NK-92 treated with Interleukin-12 subunit alpha and Interleukin-12 subunit beta, amount 100 ng/mL, for 24 hours (cell line): ENCODE results near the gene HABP2.

Experiments
- DNase-seq: peaks from one replicate; lab custom pipeline; 2025; lab: John Stamatoyannopoulos, UW

The HABP2 gene

DNA sequence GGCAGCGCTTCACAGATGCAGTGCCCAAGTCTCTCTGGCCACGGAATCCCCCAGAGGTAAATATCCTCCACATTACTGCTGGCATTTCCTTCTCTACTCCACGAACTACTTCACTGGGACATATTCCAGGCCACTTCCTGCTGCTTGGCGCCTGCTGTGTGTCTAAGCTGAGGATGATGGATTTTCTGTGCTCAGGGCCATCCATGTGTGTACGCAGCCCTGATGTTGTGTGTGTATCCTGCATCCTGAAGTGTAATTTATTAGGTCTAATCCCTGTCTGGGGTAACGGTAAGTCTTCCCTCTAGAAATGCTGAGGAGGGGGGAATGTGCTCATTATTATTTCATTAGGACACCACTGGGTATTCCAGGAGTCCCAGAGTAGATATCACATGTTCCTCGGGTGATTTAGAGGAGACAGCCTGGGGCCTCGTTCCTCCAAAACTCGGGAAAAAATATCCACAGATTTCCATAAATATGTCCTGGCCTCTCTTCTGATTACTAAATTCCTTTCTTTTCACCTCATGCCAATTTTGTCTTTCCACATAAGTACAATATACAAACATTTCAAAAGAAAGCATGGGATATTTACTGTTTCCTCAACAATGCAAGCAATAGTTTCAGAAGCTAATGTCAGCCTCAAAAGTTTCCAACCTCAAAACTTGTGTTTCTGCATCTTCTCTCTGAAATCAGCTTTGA lies 25.5 kb upstream of the HABP2 start:
- DNase-seq, result no peak

DNA sequence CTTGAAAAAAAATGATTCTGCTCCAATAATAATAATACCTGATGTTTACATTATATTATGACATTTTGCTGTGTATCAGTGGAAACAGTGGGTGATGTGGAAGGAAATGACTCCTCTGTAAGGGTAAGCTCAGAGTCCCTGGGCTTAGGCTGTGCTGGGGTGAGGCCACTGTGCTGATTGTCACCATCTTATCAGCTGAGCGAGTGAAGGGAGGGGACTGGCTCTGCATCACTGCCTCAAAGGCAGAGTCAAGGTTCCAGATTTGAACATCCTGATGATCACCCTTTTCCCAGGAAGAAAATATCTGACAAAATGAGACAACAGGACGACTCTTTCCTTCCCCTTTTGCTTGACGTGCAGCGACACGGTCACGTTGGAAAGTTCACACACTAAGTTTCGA lies 24.0 kb upstream of the HABP2 start:
- no peak for DNase-seq

DNA sequence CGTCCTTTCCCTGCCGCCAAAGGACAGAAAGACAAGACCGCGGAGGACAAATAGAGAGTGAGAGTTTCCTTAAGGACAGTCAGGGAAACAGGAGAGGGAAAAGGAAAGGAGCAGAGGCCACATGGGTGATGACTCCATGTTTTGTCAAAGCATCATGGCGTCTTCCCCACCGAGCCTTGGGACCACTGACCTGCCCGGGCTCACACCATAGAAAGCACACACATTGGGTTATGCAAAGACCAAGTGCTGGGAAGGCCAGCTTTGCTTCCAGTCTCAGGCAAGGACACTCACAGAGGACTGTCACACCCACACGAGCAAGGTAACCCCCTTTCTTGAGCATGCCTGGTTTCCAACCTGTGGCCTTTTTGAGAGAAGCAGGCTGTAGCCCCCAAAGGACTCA lies 23.3 kb upstream of the HABP2 start:
- DNase-seq, result no peak

DNA sequence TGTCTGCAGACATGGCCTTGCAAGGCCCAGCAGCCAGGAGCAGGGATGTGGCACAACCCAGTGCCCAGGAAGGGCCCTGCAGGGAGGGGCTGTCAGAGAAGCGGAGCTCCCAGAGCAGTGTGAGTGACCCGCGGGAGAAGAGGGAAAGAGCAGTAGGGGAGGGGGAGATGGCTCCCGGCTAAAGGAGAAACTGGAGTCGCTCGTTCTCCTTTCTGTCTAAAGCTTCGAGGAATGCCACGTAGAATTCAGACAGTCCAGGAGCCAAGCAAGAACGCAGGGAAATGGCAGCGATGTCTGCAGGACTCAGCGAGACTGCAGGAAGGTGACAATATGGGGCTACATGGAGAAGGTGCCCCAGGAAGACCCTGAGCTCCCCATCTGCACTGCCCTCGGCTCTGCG lies 22.4 kb upstream of the HABP2 start:
- DNase-seq, result no peak

DNA sequence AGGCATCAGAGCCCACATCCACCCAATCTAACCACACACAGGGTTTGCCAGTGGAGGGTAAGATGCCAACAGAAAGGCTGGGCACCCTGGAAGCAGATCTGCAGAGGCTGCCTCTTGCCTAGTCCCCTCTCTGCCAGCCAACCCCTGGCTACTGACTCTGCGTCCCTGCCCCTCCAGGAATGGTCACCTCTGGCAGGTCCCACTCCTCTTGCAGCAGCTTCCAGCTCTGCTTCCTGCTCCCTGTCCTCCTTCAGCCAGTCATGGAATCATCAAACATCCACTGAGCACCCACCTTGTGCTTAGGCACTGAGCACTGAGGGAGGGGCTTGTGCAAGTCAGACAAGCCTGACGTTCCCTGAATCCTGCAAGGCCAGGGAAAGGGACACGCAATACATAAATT lies 20.1 kb upstream of the HABP2 start:
- DNase-seq, result no peak

DNA sequence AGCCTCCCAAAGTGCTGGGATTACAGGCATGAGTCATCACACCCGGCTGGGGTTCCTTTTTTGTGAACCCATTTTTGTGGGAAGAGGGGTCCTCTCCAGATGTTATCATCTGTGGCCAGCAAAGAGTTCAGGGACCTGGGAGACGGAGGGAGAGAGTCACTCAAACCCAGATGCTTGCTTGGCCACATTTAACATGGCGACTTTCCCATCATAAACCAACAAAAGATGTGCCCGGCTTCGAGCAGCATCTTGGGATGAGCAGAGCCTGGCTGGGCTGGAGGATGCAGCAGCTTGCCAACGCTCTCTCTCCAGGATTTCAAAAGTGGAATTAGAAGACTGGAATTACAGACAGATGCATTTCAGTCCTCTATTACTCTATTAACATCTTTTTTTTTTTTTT lies 19.1 kb upstream of the HABP2 start:
- DNase-seq, result no peak

DNA sequence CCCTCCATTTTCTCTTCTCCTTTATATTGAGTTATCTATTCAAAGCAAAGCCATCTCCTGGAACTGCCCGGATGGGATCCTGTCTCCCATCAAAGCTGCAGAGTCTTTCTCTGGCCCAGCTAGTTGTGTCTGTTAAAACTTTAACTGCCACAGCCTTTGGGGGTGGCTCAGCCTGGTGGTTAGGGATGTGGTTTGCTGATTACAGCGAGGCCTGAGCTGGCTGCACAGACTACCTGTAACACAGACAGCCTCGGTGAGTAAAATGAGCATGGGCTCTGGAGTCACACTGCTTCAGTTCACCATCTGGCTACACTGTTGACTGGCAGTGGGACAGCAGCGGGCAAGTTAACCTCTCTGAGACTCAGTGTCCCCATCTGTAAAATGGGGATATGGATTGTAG lies 18.4 kb upstream of the HABP2 start:
- peak; percentile 44 for DNase-seq

DNA sequence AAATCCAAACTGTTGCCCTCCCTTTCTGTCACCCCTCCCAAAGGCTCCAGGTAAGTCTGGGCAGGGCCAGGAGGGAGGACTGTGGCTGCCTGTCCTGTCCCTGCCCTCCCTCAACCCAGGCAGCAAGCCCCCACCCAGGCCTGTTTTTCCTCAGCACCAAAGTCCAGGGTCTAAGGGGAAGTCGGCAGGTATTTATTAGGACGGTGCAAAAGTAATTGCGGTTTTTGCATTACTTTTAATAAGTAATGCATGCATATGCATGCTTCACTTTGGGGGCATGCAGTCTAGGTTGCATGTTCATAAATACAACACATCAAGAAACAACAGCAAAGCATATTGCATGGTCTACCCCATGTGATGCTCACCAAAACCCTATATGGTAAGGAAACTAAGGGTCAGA lies 15.2 kb upstream of the HABP2 start:
- DNase-seq, result no peak

DNA sequence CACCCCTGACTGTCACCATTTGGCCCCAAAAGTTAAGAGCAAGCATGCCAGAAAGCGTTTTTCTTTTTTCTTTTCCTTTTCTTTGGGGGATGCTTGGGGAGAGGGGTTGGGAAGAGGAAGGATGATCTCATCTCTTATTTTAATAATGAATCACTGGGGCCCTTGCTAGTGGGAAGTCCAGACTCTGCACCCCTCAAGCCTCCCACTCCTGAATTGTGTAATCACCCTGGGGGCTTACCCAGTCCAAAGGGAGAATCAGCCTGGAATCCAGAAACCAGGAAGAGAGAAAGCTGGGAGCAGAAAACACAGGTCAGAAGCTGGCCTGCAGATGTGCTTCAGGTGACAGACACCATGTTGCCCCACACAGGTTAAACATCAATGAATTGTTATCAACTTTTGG lies 14.7 kb upstream of the HABP2 start:
- DNase-seq, result no peak

DNA sequence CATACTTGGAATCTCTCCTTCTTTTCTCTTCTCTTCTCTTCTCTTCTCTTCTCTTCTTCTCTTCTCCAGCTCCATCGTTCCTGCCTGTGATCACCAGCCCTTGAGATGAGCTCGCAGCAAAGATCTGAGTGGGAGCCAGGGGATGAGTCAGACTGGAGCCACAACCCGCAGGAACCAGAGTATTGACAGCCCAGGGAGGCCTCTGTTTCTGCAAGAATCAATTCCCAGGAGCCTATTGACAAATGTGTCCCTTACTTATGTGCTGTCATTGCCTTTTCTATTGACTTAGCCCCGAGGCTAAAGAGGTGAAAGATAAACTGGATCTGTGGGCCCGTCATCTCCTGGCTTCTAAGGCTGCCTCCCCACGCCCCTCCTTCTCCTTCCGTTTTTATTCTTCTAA lies 13.1 kb upstream of the HABP2 start:
- no peak for DNase-seq

DNA sequence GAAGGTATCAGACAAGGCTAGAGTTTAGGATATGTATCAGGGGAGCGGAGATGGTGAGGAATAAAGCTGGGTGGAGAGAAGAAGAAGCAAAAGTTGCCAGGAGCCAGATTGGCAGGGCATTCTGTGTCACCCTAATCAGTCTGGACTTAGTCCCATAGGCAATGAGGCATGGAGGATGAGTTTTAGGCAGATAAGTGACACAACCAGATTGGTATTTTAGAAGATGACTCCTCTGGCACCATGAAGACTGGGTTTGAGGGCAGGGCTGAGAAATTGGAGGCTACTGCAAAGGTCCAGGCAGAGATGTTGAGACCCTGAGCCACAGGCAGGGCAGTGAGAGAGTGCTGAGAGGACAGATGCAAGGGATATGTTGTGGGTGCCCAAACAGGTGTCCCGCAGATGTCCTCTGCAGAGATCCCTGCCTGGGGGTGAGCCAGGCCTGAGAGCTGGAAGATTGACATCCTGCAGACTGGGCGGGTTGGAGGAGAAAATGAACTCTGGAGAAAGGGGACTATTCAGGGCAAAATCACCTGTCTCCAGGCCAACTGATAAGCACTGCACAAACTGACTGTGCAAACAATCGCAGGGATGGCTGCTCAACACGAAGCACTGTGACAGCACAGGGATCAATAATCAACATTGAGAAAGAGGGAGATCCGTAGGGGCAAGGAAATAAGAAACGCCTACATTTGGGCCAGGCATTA lies 11.9 kb upstream of the HABP2 start:
- no peak for DNase-seq

DNA sequence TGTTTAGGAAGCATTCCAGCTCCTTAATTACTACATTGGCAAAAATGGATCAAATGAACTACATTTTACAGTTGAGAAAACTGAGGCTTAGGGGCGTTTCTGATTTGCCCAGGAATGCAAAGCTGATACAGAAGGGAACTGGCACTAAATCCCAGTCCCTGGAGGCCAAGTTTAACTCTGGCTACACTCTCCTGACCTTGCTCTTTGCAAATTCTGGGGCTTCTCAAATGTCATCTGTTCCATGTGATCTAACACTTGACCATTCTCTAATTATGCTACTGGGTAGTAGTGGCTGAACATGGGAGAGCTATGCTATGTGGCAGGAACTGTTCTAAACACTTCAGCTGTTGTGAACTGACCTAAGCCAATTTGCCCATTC lies 11.3 kb upstream of the HABP2 start:
- DNase-seq, result no peak

DNA sequence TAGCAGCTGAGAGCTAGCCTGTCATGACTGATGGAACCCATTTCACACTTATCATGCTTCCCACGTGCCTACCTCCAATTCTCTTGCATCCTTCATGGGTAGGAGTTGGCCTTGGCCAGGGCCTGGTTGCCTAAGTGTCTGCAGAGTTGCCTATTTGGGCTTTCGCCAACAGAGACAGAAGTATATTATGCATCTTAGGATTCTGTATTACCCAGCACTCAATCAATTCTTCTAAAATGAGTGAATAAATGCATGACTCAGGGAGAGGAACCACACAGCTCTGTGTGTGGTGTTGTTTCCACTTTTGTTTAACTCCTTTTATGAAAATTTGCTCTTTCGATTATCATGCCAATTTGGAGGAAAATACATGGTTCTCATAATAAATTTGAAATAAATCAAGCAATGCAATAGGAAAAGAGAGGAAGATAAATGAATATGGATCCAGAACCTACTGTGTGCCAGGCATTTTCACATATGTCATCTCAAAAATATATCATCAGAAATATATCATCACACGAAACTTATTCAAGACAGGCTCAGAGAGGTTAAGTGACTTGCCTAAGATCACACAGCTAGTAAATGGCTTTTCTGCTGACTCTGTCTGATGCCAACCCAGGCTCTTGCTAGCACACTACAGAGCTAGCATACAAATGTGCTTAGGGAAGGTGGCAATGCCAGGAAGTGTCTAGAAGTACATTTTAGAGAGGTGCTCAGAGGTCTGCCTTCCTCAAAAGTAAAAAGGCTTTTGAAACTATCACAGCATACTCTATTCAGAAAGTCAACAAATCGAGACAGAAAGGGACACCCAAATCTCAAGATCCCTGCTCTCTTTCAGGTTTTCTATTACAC lies 9.5 kb upstream of the HABP2 start:
- no peak for DNase-seq

DNA sequence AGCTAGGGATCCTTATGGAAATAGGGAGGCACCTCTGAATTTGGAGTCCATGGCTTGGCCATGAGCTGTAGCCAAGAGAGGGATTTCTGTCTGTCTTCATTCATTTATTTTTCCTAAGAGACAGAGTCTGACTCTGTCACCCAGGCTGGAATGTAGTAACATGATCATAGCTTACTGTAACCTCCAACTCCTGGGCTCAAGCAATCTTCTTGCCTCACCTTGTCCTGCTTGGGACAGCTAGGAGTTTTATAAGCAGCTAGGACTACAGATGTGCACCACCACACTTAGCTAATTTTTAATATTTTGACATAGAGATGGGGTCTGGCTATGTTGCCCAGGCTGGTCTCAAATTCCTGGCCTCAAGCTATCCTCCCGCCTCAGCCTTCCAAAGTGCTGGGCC lies 8.5 kb upstream of the HABP2 start:
- no peak for DNase-seq

DNA sequence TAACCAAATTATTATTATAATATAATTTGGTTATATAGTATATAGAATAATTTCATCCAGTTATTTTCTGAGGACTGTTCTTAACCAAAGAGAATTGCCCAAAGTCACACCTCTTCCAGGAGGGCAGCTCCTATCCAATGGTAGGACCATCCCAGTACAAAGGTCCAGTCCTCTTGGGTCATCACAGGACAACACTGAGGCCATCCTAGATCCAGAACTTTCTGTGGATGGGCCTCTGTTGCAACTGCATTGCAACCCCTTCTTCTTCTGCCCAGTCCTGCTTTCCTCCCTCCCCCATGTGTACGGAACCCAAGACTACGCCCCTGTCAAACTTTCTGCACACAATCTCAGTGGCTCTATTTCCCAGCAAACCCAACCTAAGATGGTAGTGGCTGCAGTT lies 5.4 kb upstream of the HABP2 start:
- DNase-seq, result no peak

DNA sequence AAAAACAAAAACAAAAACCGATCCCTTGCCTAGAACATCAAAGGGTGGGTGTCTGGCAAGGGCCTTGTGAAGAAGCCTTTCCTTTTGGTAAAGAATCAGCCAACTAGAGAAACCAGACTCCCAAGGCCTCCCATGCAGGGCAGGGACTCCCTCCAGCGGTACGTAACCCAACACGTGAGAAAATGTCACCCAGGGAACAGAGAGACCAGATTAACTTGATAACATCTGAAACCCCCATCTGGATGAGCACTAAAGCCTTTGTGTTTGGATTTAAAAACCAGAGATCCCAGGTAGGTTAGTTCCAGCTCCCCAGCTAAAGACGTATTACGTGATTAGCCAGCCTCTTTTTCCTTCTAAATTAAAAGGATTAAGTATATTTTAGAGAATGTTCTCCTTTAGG lies 3.0 kb upstream of the HABP2 start:
- no peak for DNase-seq

DNA sequence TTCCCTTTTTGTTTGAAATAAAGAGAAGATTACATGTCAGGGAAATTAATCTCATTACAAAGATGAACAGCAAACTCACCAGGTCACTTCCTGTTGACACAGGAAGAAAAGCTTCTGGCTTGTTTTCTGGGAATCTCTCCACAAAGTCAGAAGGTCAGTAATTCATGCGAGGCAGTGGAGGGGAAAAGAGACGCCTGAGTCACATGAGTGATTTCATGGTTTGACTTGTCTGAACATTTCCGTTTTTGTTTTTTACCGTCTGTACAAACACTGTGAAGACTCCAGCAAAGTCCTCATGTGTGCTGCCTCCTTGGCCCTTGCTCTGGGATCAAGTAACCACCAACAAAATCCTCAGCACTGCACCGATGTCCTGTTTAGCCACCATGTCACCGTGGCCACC lies 2.5 kb upstream of the HABP2 start:
- DNase-seq, result no peak

DNA sequence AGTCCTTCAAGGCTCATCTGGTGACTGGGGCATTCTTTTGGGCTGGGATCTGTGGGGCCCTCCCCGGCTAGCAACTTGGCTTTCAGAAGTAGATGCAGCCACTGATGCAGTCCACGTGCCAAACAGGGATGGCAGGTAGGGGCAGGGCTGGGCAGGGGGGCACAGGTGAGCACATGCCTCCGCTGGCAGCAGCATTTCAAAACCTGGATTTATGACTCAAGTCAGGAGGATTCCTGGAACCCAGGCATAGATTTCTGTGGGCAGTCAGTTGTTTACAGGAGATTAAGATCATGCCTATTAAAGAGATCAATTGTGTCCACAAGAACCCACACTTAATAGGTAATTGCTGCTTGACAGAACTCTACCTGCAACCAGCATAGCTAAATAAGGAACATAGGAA lies 839 bp upstream of the HABP2 start:
- DNase-seq, result no peak

DNA sequence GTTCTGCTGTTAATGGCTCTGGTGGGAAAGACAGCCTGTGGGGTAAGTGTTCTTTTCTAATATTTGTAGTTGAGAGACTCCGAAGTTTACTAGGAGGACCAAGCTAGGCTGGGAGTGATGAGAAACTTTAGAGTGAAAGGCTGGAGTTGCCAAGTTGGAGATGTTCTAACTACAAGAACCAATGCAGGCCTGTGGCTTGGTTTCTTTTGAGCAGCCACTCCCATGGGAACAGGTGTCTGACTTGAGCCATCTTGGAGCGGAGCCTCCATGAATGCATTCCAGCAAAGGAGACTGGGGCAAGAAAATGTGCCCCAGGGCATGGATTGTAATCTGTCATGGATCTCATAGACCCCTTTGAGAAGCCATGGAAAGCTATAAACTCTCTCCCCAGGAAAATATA lies 296 bp downstream of the HABP2 start:
- DNase-seq, result no peak

DNA sequence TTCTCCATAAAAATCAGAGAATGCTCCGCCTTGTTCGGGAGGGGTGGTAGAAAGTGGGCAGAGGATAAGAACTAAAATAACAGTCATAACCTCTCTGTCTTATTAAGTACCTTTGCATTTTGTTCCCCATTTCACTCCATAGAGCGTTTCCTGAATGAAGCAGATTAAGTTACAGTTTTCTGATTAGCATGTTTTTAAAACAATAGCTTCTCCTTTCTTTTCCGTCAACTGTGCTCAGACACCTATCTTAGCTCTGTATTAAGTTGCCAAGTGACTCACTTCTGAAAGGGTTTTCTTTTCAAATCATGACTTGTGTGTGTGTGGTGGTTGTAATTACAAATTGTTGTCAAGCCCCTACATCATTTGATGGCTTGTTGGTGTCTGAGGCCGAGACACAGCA lies 1.4 kb downstream of the HABP2 start:
- no peak for DNase-seq

DNA sequence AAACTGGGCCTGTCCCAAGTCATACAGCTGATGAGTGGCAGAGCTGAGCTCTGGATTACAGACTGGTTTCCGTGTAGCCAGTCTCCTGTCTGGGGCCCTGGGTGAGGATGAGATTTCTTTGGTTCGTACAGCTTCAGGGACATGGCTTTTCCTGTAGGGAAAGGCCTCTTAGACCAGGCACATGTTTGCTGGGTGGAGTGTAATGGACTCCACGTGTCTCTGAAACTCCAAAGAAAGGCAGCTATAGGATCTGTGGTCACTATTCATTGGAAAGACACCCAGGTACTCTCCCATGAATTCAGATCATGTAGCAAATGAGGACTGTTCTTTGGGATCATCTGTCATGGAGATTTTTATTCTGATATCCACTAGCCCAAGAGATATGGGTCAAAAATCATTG lies 2.4 kb downstream of the HABP2 start:
- DNase-seq, result no peak

DNA sequence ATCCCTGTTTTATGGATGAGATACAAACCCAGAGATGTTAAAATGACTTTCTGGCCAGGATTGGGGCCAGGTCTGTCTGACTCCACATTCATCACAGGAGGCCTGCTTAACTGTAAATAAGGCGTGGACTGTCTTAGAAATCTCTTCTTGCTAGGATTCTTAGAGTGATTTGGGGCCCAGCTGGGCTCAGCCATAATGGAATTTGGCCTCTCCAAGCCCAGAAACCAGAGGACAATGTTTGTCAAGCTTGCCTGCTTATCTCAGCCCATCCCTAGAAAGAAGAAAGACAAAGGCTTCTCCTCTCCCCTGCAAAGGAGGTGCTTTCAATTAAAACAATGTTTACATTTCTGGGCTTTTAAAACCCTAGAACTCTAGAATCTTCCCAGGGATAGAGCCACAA lies 2.9 kb downstream of the HABP2 start:
- no peak for DNase-seq

DNA sequence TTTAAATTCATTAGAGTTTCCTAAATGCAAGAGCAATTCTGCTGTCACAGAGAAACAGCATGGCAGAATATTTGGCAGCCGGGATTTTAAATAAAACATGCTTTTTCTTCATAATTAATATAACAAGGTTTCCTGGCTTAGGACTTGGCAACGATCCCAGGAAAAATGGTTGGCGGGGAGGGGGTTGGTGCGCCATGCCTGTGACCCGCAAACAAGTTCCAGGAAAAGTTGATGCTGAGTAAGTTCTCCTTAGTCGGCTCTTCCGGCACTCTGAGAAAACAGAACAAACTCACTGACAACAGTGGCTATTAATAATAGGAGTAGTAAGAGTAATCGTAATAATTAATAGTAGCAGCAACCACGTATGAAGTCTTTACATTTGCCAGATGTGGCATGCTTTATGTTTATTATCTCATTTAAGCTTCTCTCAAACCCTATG lies 4.6 kb downstream of the HABP2 start:
- no peak for DNase-seq
